ENCODE data around the gene POP4.

The POP4 gene

DNA sequence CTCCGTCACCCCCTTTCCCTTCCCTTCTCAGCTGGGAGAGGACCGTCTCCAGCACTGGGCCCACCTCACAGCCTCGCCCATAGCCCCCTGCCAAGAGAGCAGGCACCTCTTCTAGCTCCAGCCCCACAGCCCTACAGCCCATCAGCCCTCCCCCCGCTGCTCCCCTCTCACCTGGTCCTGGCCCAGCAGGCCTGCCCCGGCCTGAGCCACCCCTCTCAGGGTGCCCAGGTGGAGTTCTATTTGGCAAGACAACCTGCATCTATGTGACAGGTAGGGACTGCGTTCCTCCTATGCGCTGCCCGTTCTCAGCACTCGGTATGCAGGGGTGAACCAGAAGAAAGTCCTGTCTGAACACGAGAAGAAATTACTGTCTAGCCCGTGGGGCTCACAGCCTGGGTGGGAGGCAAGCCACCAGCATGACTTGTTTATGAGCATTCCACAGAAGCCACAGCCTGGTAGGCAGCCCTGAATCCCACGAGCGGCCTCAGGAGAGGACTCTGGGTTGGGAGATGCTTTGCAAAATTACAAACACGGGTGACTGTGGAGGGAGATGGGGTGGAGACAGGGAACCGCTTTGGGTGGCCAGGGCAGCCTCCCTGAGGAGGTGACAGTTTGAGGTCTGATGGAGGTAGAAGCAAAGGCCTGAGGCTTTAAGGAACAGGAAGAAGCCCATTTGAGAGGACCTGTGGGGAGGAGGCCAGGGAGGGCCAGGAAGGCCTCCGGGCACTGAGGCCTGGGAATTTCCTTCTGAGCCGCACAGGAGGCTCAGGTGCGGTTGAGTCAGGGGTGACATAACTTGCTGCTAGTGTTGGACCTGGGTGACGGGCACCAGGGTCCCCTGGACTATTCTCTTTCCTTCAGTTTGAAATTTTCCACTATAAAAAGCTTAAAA lies 58.0 kb downstream of the POP4 start:
- H3K79me2 ChIP-seq (ENCODE audit: insufficient read depth, low read length) = no peaks in the 10 kb centered on the region
- H3K4me2 ChIP-seq (ENCODE audit: low read length) = peak overlapping the region; percentile 86
- no peak for TF ChIP-seq EZH2 (IDR thresholded peaks at IDR 0.05; ENCODE audit: borderline replicate concordance, low read length)
- TF ChIP-seq, protein P1, sequence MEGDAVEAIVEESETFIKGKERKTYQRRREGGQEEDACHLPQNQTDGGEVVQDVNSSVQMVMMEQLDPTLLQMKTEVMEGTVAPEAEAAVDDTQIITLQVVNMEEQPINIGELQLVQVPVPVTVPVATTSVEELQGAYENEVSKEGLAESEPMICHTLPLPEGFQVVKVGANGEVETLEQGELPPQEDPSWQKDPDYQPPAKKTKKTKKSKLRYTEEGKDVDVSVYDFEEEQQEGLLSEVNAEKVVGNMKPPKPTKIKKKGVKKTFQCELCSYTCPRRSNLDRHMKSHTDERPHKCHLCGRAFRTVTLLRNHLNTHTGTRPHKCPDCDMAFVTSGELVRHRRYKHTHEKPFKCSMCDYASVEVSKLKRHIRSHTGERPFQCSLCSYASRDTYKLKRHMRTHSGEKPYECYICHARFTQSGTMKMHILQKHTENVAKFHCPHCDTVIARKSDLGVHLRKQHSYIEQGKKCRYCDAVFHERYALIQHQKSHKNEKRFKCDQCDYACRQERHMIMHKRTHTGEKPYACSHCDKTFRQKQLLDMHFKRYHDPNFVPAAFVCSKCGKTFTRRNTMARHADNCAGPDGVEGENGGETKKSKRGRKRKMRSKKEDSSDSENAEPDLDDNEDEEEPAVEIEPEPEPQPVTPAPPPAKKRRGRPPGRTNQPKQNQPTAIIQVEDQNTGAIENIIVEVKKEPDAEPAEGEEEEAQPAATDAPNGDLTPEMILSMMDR (IDR thresholded peaks at IDR 0.05; ENCODE audit: low read length) = no peak
- peak overlapping the region; percentile 72 for H3K4me3 ChIP-seq (ENCODE audit: low read depth, low read length, poor library complexity, severe bottlenecking)
- no peaks in the 10 kb centered on the region for H3K9me2 ChIP-seq (ENCODE audit: low read depth, low read length)
- H3F3A ChIP-seq (ENCODE audit: insufficient read depth, low read length) = peaks cover 5% of the 10 kb centered on the region; the same call in 1 of the 2 replicates
- no peak overlapping the region; the same call in 1 of the 2 replicates for H3K9ac ChIP-seq (ENCODE audit: low read length)
- H3K9me3 ChIP-seq (ENCODE audit: low read length) = no peaks in the 10 kb centered on the region
- H2AFZ ChIP-seq (ENCODE audit: low read length) = no peak overlapping the region
- no peak overlapping the region for H3K27ac ChIP-seq (ENCODE audit: low read depth, low read length, poor library complexity, severe bottlenecking)
- H3K27me3 ChIP-seq (ENCODE audit: insufficient read depth, low read length) = 0 out of 2 replicates have a peak, but pooled peaks cover 6% of the 10 kb centered on the region
- peaks cover 35% of the 10 kb centered on the region for H3K4me1 ChIP-seq (ENCODE audit: insufficient read depth, low read length, severe bottlenecking)
- no peaks in the 10 kb centered on the region for H4K20me1 ChIP-seq (ENCODE audit: insufficient read depth, low read length)
- no peaks in the 10 kb centered on the region for H3K36me3 ChIP-seq (ENCODE audit: insufficient read depth, low read length)

DNA sequence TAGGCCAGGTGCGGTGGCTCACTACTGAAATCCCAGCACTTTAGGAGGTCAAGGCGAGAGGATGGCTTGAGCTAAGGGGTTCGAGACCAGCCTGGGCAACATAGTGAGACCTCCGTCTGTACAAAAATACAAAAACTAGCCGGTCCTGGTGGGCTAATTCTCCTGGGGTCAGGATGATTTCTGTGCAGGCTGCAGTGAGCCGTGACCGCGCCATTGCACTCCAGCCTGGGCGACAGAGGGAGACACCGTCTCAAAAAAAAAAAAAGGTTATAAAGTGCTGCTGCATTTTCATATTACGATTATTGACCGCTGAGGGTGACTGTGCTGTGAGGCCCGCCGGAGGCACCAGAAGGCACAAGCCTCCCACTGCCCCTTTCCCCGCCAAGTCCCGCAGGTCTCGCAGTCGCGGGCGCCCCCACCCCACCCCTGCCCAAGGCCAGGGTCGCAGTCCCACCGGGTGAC lies 58.7 kb downstream of the POP4 start:
- Histone ChIP-seq H3K79me2 (ENCODE audit: insufficient read depth, low read length) (no peaks in the 10 kb centered on the region), H3K4me1 (ENCODE audit: insufficient read depth, low read length, severe bottlenecking) (peaks cover 35% of the 10 kb centered on the region)

DNA sequence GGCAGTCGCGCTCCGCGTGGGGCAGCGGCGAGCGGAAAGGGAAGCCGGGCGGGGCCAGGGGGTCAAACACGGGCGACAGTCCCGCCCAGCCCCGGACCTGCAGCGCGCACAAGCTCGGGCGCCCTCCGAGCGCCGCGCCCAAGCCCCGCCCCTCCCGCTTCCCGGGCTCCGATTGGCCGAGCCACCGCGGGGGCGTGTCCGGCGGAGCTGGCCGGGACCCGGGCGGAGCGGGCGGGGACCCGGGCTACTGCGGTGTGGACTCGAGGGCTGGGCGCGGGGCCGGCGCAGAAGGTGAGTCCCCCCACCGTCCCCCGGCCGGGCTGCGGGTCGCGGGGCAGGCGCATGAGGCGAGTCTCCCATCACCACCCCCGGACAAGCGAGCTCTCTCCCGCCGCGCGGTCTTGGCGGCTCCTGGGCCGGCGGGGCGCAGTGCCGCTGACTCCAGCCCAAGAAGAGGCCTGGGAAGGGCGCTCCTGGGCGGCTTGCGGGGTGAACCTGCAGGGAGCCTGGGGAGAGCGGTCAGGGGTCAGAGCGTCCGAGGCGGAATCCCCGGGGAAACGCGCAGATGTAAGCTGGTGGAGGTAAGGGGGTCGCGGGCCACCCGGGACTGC lies 59.2 kb downstream of the POP4 start, which contains the start of gene PLEKHF1:
Gene PLEKHF1 (plus strand): TSS at position 247 of the 611 bp plus-strand sequence. CDS start 8,379 bp downstream, outside the sequence.
- TF ChIP-seq EZH2 (IDR thresholded peaks at IDR 0.05; ENCODE audit: borderline replicate concordance, low read length) = no peak
- TF ChIP-seq, protein P1 (IDR thresholded peaks at IDR 0.05; ENCODE audit: low read length) = no peak
- Histone ChIP-seq H2AFZ (ENCODE audit: low read length) (no peak within 1 kb of the TSS), H3K9me3 (ENCODE audit: low read length) (no peaks in the 10 kb centered on the region), H3F3A (ENCODE audit: insufficient read depth, low read length) (peaks cover 5% of the 10 kb centered on the region; the same call in 1 of the 2 replicates), H3K9ac (ENCODE audit: low read length) (peak within 1 kb of the TSS; percentile 68), H3K4me3 (ENCODE audit: low read depth, low read length, poor library complexity, severe bottlenecking) (peak within 1 kb of the TSS; percentile 72), H3K27me3 (ENCODE audit: insufficient read depth, low read length) (0 out of 2 replicates have a peak, but pooled peaks cover 6% of the 10 kb centered on the region), H3K36me3 (ENCODE audit: insufficient read depth, low read length) (no peaks in the 10 kb centered on the region), H3K9me2 (ENCODE audit: low read depth, low read length) (no peaks in the 10 kb centered on the region), H3K4me2 (ENCODE audit: low read length) (peak within 1 kb of the TSS; percentile 86), H3K79me2 (ENCODE audit: insufficient read depth, low read length) (no peaks in the 10 kb centered on the region), H3K27ac (ENCODE audit: low read depth, low read length, poor library complexity, severe bottlenecking) (no peak within 1 kb of the TSS), H4K20me1 (ENCODE audit: insufficient read depth, low read length) (no peaks in the 10 kb centered on the region), H3K4me1 (ENCODE audit: insufficient read depth, low read length, severe bottlenecking) (peaks cover 35% of the 10 kb centered on the region)

More for the DNA sequence above, 58.7 kb downstream of the POP4 start:
- H3K9me2 ChIP-seq (ENCODE audit: low read depth, low read length) = no peaks in the 10 kb centered on the region
- H3K27me3 ChIP-seq (ENCODE audit: insufficient read depth, low read length) = 0 out of 2 replicates have a peak, but pooled peaks cover 6% of the 10 kb centered on the region
- peak overlapping the region; percentile 72 for H3K4me3 ChIP-seq (ENCODE audit: low read depth, low read length, poor library complexity, severe bottlenecking)
- H3K27ac ChIP-seq (ENCODE audit: low read depth, low read length, poor library complexity, severe bottlenecking) = no peak overlapping the region
- H3K9me3 ChIP-seq (ENCODE audit: low read length) = no peaks in the 10 kb centered on the region
- no peaks in the 10 kb centered on the region for H3K36me3 ChIP-seq (ENCODE audit: insufficient read depth, low read length)
- H2AFZ ChIP-seq (ENCODE audit: low read length) = no peak overlapping the region
- H3K4me2 ChIP-seq (ENCODE audit: low read length) = peak overlapping the region; percentile 86
- TF ChIP-seq EZH2 (IDR thresholded peaks at IDR 0.05; ENCODE audit: borderline replicate concordance, low read length) = no peak
- TF ChIP-seq, protein P1 (IDR thresholded peaks at IDR 0.05; ENCODE audit: low read length) = peak; percentile 24; the same call in 1 of the 2 replicates
- peaks cover 5% of the 10 kb centered on the region; the same call in 1 of the 2 replicates for H3F3A ChIP-seq (ENCODE audit: insufficient read depth, low read length)
- H4K20me1 ChIP-seq (ENCODE audit: insufficient read depth, low read length) = no peaks in the 10 kb centered on the region
- peak overlapping the region; percentile 43; the same call in 1 of the 2 replicates for H3K9ac ChIP-seq (ENCODE audit: low read length)
